GM21723 (cell line): ENCODE results near the gene EIF2S2.

ENCODE experiments used
- ATAC-seq: cut with Tn5 transposase; IDR thresholded peaks from one replicate; pipeline ENCODE4 v1.9.1; 2021; ENCODE audit warnings: mild to moderate bottlenecking, moderate library complexity; ENCODE audit not compliant: unreplicated experiment

The EIF2S2 gene

DNA sequence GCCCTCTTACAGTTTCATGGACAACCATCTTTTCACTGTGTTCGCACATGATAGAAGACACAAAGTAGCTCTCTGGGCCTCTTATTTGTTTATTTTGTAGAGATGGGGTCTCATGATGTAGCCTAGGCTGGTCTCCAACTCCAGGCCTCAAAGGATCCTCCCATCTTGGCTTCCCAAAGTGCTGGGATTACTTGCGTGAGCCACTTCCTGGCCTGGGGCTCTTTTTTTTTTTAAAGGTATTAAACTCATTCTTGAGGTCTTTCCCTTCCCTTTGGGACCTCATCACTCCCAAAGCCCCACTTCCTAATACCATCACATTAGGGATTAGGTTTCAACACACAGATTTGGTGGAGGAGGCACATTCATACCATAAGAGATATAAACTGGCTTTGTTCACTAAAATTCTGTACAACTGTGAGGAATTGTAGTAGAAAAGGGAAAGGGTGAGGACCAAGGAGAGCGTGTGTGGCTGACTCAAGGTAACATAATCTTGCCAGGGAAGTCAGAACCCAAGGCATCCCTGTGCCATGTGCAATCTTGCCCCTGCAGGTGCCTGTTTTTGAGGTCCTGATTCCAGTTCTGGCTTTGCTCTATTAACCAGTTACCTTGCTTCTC lies 45.5 kb downstream of the EIF2S2 start:
- no peak for ATAC-seq

DNA sequence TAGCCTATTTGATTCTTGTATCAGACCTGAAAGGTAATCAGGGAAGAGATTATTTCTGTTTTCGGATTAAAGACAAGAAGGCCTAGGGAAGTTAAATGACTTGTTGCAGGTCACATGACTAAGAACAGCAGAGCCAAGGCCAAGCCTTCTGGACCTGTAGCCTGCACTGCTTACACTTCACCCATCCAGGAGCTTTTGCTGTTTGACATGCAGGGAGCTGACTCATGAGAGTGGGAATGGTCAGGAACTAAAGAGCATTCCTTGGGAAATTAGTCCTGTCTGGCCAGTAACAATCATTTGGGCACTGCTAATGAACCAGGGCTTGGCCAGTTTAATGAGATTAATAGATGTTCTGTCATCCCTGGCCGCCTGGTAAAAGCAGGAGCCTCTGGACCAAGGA lies 46.8 kb downstream of the EIF2S2 start:
- no peak for ATAC-seq

DNA sequence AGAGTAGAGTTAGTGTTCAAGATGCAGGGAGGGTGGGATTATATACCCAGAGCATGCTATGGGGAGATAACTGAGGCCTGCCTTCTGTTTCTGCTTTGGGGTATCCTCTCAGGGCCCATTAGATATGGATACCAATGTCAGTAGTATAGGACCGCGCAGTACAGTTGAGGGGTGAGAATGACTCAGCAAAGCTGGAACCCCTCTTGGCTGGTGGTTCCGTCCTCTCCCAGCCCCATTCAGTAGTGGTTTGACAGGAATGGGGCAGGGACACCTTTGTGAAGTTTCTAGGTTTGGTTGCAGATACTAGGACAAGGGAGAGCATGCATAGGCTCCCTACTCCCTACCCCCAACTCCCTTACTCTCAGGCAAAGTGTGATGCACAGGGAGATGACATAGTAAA lies 47.8 kb downstream of the EIF2S2 start:
- no peak for ATAC-seq

DNA sequence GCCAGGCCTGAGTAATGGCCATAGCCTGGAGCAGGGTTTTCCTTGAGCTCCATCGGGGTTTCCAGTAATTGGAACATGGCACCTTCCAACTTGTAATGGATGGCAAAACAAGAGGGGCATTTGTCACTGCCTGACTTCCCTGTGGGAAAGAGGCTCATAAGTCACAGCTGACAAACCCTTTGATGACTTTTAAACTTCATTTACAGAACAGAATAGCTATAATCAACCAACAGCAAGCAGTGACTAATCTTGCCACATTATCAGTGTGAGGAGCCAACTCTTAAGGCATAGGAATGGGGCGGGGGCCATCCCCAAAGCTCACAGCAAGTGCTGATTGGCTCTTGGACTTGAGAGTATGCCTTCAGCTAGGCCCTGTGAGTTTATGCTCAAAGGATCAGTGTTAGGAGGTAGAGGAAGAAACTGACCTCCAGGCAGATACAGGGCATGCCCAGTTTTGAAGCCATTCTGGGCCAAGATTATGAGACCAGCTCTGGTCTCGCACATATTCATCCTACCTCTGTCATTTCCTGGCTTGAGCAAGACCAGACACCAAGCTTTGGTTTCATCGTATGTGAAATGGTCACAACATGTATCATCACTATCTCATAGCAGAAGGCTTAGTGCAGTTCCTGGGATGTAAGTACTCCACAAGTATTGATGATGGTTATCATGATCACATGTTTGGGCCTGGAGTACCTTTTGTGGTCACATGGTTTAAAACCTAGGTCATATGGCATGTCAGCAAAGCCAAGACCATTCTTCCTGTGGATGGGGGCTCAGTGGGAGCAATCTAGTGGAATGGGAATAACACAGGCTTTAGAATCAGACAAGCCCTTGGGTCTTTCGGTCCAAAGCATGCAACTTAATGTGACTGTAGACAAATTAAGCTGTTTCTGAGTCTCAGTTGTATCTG lies 49.2 kb downstream of the EIF2S2 start:
- ATAC-seq, result no peak

DNA sequence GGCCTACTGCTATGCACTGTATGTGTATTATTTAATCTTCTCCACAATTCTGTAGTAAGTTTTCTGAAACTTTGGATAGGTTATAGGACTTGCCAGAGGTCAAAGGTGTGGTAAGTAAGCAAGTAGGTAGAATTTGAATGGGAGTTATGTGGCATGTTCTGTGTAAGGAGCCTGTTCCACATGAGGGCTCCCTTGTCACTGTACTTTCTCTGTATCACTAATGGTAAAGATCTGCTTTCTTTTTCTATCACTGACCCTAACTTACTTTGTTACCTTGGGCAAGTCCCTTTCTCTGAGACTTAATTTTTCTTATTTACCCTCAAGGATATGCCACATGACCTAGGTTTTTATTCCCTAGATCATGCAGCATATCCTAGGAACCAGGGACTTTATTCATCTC lies 50.3 kb downstream of the EIF2S2 start:
- ATAC-seq, result no peak

DNA sequence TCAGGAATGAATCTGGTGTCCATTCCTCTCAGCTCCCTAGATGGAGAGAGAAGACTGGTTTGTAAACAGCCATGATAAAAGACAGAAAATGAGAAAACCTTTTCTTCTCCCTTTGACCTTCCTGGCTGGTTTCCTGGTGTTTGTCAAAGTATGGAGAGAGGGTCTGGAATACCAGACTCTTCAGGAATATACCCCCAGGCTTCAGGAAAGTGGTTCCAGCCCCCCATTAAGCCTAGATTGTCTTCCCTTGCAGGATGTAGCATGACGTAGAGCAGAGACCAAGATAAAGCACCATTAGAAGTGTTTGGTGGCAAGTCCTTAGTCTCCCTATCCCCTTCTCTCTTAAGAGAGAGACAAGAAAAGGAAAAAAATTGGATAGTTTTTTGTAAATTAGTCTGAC lies 51.1 kb downstream of the EIF2S2 start:
- no peak for ATAC-seq

DNA sequence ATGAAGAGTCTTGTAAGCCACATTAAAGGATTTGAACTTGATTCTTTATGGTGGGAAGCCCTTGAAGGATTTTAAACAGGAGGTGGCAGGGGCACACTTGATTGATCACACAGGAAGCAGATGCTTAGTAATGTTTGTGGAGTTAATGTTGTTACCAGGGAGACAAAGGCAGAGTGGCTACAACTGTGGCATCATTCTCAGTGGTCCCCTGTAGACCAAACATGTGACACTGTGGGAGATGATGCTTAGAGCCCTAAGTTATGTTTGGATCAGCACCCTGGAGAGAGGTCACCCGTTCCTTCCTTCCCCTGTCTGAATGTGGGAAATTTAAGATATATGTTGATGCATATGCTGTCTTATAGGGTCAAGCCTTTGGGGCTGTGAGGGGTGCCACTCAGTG lies 53.2 kb downstream of the EIF2S2 start:
- no peak for ATAC-seq

DNA sequence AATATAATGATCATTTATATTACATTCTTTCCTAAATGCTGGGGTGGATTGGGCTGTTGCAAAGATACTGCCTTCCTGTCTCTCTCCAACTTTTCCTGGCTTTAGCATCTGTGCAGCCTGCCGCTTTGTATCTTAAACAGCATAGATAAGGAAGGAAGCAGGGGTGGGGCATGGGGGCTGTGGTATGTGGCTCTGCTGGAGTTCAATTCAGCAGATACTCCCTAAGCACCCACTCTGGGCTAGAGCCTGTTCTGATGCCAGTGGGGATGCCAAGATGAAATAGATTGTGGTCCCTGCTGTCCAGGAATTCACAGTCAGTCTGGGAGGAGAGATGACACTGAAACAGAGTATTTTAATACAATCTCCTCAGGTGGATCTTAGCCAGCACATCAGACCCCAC lies 56.8 kb downstream of the EIF2S2 start:
- ATAC-seq, result no peak

DNA sequence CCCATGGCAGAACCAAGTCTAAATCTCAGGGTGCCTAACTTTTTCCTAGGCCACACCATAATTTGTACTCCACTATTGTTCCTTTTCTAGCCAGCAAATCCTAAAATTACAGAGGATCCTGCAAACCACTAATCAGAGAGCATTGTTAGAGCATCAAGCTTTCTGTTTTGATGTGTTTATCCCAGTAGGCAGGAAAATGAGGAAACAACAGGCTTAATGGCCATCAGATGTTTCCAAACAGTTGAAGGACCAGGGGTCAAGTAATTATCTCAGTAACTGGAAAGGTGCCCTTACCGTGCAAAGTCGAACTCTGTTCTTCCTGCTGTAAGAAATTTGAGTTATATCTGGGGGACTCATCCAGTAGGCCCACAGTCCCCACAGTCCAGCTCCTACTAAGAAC lies 59.6 kb downstream of the EIF2S2 start:
- ATAC-seq, result no peak

DNA sequence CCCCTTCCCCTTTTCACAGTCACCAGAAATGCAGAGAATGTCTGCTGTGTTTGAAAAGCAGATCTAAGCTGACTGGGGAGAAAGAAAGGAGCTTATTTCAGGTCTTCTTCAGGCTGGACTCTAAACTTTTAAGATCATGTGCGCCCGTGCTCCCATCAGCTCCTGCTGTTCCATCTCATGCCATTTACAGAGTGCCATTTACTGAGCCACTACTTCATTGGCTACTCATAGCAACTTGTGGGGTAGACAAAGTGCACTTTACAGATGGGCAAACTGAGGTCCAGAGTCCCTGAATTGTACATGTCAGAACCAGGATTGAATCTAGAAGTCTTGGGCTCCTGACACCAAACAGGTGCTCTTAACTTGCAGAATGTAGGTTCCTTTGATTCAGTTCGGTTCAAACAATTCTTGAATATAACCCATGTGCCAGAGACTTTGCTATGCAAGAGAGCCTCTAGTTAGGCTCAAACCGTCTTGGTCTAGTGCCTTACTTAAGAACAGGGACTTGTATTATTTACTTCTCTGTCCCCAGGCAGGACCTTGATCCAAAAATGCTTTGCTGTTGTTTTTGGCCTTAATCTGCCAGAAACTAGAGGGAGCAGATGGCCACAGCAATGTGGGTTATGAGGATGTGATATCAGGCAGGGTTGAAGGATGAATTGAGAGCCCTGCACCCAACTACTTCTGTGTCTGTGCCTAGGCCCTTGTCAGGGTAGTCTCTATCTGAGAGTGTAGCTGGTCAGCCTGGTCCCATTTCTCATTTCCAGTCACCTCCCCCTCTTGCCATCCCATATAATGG lies 61.9 kb downstream of the EIF2S2 start:
- no peak for ATAC-seq

DNA sequence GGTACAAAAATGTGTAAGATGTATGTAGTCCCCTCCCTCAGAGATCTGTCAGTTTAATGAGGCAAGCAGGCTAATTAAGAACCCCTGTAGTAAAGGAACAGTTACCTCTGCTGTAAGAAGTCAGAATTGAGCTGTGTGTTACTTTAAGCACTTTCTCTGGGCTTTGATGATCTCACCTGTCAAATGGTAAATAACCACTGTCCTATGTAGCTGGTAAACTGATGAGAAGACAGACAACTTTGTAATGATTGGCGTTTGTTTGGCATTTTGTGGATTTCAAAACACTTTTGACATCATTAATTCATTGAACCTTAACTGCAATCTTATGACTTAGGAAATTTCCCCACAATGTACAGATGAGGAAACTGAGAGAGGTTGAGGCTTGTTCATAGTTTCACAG lies 62.7 kb downstream of the EIF2S2 start:
- no peak for ATAC-seq

DNA sequence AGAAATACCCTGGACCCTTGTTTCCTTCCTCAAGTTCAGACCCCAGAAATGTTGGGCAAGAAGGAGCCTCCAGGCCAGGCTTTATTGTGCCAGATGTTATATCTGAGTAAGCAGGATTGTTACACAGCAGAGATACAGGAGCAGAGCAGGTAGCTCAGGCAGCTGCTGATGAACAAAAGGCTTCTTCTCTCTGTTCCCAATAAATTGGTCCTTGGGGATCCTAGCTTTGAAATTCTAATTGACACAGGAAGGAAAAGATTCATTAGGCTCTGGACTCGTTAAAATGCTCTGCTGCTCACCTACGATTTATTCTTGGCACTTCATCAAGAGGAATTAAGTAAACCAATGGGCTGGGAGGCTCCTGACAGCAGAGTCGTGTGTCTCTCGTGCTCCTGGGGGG lies 64.1 kb downstream of the EIF2S2 start:
- ATAC-seq, result no peak

DNA sequence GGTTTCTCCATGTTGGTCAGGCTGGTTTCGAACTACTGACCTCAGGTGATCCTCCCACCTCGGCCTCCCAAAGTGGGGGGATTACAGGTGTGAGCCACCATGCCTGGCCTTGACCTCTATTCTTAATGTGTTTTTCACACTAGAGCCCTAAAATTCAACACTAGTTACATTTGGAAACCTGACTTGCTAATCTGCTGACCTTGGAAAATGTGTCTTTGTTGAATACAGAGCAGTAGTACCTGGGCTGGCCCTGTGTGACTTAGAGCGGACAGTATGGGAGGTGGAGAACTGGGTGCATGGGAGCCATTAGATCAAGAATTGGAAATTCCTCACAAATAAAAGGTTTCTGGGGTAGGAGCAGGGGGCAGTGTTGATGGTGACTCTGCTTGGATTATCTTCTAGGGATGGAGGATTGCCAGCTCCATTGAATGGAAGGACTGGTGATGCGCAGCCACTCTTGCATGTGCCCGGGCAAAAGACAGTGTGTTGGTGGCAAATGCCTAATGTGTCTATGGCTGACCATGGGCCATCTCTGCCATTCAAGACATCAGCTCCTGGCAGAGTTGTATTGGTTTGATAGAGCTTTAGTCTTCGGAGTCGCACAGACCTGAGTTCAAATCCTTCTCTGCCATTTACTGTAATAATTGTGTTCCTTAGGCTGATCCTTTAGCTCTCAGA lies 64.9 kb downstream of the EIF2S2 start:
- no peak for ATAC-seq

DNA sequence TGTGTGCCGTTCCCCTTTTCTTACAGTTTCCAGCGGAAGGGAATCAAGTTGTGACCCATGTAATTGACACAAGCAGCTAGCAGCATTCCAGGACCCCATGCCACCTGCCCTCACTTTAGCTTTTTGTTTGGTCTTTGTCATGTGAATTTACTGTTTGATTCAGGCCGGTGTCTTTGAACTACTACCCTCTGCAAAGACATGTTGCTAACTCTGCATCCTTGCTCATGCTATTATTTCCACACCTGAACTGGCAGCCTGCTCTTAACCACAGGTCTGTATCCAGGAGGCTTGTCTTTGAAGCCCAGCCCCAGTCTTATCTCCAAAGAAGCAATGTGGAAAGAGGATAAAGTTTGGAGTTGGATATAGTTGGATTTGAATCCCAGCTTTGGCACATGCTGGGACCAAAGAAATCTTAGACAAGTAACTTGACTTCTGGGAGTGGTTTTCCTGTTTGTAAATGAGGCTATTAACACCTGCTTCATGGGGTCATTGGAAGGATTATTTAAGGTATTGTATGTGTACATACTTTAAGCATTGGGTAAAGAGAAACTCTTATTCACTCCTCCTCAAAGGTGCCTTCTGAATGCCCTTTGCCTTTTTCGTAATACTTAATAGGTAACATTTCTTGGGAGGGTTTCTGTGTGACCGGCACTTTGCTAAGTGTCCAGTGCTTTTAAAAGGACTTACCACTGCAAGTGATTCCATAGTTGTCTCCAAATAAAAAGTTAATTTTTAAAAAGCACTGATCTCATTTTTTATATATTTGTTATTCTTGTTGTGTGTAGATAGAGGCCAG lies 65.9 kb downstream of the EIF2S2 start:
- ATAC-seq, result no peak

DNA sequence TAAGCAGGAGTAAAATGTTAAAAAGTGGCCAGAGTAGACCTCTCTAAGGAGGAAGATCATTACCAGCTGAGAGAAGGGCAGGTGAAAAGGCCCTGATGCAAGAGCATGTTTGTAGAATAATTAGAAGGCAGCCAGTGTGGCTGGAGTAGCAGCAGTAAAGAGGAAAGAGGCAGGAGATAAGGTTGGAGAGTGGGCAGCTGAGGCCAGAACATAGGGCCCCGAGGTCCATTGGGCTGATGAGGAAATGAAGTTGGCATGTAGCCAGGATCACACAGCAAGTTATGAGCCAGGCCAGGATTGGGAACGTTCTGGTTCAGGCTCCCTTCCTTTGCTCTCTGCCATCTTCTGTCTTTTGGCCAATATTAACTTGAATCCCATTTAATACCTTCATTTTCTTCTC lies 66.7 kb downstream of the EIF2S2 start:
- ATAC-seq, result no peak

DNA sequence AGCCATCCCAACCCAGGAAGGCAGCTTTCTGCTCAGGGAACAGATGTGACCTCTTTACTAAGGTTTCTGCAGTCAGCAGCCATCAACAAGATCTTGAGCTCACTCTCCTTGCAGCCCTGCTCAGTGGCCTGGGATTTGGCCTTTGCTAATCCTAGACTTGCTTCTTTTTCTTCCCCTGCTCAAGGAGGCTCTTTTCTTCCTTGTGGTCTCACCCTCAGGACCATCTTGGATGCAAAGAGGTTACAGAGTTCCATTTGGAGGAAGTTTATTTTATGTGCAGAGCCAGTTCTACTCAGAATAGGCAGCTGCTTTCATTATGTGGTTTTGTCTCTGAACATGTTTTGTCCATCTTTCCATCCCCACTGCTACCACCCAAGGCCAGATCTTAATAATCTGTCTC lies 69.0 kb downstream of the EIF2S2 start:
- ATAC-seq, result no peak

DNA sequence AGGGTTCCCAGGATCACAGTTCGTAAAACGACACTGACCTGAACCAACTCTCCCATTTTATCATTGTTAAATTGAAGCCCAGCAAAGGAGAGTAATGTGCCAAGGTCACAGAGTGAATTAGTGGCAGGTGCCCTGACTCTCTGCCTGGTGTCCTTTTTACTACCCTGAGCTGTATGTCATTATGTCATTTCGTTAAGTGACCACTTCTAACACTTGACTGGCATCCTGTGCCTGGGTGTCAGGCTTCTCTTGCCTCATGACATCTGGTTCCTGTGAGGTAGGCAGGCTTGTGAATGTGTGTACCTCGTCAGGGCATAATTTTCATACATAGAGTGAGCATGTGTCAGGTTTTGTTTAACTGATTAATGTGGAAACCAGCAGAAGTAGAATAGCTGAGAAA lies 69.8 kb downstream of the EIF2S2 start:
- ATAC-seq, result no peak

DNA sequence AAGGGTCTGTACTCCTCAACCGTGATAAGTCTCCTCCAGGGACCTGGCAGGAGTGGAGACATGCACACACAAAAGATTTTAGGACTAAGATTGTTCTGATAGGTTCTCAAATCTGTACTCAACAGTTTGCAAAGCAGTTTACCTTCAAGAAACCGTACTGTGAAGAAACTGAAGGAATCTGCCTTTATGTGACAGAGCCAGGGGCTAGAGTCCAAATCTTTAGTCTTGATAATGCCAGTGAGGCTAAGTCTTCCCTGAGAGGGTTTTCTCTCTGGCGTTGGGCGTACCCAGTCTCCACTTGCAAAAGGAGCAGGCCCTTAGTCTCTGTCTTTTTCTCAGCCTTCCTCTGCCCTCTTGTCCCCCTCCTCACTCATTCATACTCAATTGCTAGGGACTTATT lies 70.8 kb downstream of the EIF2S2 start:
- no peak for ATAC-seq

DNA sequence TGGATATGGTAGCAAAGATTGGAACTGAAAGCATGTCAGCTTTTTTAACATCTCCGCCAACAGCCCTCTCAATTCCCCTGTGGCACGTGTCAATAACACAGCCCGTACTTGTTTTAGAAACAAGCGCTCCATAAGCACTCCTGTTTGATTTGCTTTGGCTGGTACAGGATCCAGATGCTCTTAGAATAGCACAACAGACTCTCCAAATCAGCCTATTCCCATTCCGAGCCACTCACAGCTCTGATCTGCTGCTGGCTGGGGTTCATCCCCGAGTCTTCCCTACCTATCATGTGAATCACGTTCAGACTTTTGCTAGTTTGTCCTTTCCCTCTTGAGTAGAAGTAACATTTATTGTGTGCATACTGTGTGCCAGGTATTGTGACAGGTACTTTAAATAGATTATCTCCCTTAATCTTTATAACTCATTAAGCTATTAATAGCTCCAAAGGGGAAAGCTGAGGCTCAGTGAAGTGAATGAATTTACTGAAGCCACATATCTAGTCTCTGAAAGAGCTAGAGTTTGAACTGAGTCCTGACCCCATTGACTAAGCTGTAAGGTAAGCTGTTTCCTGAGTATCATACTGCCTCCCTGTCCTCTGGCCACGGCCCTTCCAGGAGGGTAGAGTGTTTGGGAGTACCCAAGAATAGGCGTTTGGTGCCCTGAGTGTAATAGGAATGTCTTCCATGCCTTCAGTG lies 71.6 kb downstream of the EIF2S2 start:
- ATAC-seq, result no peak
